ENCODE results near the gene LMO2. TPM values are rescaled to one million over a fixed set of nuclear protein-coding genes. Genes with fewer than 3 reads are reported as not detected.

Gene LMO2
- total and polyA plus RNA-seq, 4 donors, result 1.5 to 81.9 (median 6.0) TPM

DNA sequence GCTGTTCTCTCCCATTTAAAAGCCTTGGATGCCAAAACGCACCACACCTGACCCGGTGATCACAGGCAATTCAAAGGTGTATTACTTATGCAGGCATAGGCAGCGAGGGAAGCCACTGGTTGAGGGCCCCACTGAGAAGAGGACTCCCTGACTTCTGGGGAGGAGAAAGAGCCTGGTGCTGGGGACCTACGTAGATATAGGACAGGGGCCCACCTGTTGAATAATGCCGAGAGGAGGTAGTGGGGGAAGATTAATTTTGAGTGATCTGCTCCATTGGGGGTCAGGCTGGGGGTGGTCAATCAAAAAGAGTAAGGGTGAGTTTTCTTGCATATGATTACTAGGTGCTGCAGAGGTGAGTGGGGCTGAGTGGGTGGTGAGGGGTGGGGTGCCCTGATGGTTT is 7.8 kb downstream of the LMO2 start:
- Histone ChIP-seq H3K9me3 (ENCODE audit: control insufficient read depth in 4 of 4, low read length in 3 of 4) (no peaks in the 10 kb centered on the region), H3K27me3 (ENCODE audit: control insufficient read depth in 4 of 4, insufficient read depth in 4 of 4, low read length in 3 of 4) (no peaks in the 10 kb centered on the region), H3K4me3 (ENCODE audit: low read depth in 1 of 3, low read length in 3 of 3) (no peak overlapping the region), H3K27ac (ENCODE audit: low read depth in 1 of 2, low read length in 2 of 2) (no peak overlapping the region), H3K36me3 (ENCODE audit: control insufficient read depth in 4 of 4, insufficient read depth in 3 of 4, low read depth in 1 of 4, low read length in 3 of 4) (no peaks in the 10 kb centered on the region), H3K4me1 (ENCODE audit: control insufficient read depth in 4 of 4, insufficient read depth in 4 of 4, low read length in 3 of 4) (no peaks in the 10 kb centered on the region), H3K9ac (ENCODE audit: low read depth in 1 of 2, low read length in 2 of 2) (no peak overlapping the region)
- no peak for TF ChIP-seq JUND (IDR thresholded peaks at IDR 0.05)
- DNase-seq (ENCODE audit: low spot score), result no peak
- WGBS, result 91% methylated on average over 5 of the region's 5 CpGs

DNA sequence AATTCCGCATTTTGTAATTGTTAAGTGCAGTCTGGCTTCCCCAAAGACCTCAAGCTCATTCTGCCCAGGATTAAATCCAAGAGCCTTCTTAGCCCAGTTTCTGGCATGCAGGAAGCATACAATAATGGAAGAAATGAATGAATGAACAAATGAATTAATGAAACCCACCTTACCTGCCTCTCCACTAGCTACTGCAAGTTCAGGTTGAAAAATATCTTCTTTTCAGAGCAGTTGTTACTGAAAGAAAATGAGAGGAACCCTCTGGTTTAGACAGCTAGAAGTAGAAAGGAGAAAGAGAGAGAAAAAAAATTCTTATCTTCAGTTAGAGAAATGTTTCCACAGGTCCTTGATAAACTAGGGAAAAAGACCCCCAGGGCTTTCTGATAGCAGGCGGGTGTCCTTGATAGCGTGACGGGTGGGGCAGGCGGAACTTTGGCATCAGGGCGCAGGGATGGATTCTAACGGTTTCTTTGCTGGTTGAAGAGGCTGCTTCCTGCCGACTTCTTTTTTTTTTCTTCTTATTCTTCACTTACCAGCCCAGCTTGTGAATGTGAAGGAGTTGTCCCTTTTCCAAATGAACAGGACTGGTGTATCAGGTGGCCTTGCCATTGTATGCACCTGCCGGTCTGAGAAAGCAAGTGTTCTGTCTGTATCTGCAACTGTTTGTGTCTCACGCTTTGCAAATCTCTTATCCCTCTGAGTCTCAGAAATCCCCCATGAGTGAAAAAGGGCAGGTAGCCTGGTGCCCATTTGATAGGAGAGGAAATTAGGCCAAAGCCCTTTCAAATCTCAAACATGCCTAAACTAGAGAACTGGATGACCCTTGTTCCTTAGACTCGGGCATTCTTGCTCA is 10.0 kb downstream of the LMO2 start:
- Histone ChIP-seq H3K36me3 (ENCODE audit: control insufficient read depth in 4 of 4, insufficient read depth in 3 of 4, low read depth in 1 of 4, low read length in 3 of 4) (no peaks in the 10 kb centered on the region), H3K9me3 (ENCODE audit: control insufficient read depth in 4 of 4, low read length in 3 of 4) (no peaks in the 10 kb centered on the region), H3K4me3 (ENCODE audit: low read depth in 1 of 3, low read length in 3 of 3) (no peak overlapping the region), H3K9ac (ENCODE audit: low read depth in 1 of 2, low read length in 2 of 2) (no peak overlapping the region), H3K4me1 (ENCODE audit: control insufficient read depth in 4 of 4, insufficient read depth in 4 of 4, low read length in 3 of 4) (no peaks in the 10 kb centered on the region), H3K27ac (ENCODE audit: low read depth in 1 of 2, low read length in 2 of 2) (no peak overlapping the region), H3K27me3 (ENCODE audit: control insufficient read depth in 4 of 4, insufficient read depth in 4 of 4, low read length in 3 of 4) (peaks cover 0 to 6% (median 0%) of the 10 kb centered on the region in 4 donors)
- TF ChIP-seq HNF4G (IDR thresholded peaks at IDR 0.05), result no peak
- TF ChIP-seq HNF4A (conservative IDR thresholded peaks at IDR 0.05), result no peak
- TF ChIP-seq, protein P1, sequence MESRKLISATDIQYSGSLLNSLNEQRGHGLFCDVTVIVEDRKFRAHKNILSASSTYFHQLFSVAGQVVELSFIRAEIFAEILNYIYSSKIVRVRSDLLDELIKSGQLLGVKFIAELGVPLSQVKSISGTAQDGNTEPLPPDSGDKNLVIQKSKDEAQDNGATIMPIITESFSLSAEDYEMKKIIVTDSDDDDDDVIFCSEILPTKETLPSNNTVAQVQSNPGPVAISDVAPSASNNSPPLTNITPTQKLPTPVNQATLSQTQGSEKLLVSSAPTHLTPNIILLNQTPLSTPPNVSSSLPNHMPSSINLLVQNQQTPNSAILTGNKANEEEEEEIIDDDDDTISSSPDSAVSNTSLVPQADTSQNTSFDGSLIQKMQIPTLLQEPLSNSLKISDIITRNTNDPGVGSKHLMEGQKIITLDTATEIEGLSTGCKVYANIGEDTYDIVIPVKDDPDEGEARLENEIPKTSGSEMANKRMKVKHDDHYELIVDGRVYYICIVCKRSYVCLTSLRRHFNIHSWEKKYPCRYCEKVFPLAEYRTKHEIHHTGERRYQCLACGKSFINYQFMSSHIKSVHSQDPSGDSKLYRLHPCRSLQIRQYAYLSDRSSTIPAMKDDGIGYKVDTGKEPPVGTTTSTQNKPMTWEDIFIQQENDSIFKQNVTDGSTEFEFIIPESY (IDR thresholded peaks at IDR 0.05), result no peak
- TF ChIP-seq, protein P2, sequence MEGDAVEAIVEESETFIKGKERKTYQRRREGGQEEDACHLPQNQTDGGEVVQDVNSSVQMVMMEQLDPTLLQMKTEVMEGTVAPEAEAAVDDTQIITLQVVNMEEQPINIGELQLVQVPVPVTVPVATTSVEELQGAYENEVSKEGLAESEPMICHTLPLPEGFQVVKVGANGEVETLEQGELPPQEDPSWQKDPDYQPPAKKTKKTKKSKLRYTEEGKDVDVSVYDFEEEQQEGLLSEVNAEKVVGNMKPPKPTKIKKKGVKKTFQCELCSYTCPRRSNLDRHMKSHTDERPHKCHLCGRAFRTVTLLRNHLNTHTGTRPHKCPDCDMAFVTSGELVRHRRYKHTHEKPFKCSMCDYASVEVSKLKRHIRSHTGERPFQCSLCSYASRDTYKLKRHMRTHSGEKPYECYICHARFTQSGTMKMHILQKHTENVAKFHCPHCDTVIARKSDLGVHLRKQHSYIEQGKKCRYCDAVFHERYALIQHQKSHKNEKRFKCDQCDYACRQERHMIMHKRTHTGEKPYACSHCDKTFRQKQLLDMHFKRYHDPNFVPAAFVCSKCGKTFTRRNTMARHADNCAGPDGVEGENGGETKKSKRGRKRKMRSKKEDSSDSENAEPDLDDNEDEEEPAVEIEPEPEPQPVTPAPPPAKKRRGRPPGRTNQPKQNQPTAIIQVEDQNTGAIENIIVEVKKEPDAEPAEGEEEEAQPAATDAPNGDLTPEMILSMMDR (IDR thresholded peaks at IDR 0.05; ENCODE audit: low read depth, low read length, missing input control), result no peak
- no peak for TF ChIP-seq YY1 (IDR thresholded peaks at IDR 0.05)
- TF ChIP-seq GABPA (IDR thresholded peaks at IDR 0.05 in 1 of 2, conservative IDR thresholded peaks at IDR 0.05 in 1 of 2), result no peak
- TF ChIP-seq, protein P3, sequence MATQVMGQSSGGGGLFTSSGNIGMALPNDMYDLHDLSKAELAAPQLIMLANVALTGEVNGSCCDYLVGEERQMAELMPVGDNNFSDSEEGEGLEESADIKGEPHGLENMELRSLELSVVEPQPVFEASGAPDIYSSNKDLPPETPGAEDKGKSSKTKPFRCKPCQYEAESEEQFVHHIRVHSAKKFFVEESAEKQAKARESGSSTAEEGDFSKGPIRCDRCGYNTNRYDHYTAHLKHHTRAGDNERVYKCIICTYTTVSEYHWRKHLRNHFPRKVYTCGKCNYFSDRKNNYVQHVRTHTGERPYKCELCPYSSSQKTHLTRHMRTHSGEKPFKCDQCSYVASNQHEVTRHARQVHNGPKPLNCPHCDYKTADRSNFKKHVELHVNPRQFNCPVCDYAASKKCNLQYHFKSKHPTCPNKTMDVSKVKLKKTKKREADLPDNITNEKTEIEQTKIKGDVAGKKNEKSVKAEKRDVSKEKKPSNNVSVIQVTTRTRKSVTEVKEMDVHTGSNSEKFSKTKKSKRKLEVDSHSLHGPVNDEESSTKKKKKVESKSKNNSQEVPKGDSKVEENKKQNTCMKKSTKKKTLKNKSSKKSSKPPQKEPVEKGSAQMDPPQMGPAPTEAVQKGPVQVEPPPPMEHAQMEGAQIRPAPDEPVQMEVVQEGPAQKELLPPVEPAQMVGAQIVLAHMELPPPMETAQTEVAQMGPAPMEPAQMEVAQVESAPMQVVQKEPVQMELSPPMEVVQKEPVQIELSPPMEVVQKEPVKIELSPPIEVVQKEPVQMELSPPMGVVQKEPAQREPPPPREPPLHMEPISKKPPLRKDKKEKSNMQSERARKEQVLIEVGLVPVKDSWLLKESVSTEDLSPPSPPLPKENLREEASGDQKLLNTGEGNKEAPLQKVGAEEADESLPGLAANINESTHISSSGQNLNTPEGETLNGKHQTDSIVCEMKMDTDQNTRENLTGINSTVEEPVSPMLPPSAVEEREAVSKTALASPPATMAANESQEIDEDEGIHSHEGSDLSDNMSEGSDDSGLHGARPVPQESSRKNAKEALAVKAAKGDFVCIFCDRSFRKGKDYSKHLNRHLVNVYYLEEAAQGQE (IDR thresholded peaks at IDR 0.05), result no peak
- TF ChIP-seq TAF1 (conservative IDR thresholded peaks at IDR 0.05), result no peak
- TF ChIP-seq, protein P4, sequence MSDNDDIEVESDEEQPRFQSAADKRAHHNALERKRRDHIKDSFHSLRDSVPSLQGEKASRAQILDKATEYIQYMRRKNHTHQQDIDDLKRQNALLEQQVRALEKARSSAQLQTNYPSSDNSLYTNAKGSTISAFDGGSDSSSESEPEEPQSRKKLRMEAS (IDR thresholded peaks at IDR 0.05), result no peak
- TF ChIP-seq JUND (IDR thresholded peaks at IDR 0.05), result no peak
- no peak for TF ChIP-seq RXRA (IDR thresholded peaks at IDR 0.05)
- TF ChIP-seq, protein P5, sequence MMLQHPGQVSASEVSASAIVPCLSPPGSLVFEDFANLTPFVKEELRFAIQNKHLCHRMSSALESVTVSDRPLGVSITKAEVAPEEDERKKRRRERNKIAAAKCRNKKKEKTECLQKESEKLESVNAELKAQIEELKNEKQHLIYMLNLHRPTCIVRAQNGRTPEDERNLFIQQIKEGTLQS (IDR thresholded peaks at IDR 0.05), result no peak
- no peak for TF ChIP-seq FOXA1 (IDR thresholded peaks at IDR 0.05)
- no peak for TF ChIP-seq NR2F2 (IDR thresholded peaks at IDR 0.05)
- DNase-seq (ENCODE audit: low spot score), result no peak
- WGBS, result 57% methylated on average over 11 of the region's 11 CpGs

Measured in liver (tissue), 9 donors.